GM21717 (cell line): ENCODE results near the gene GRB14.
"Not testable (repeated sequence)": the region's sequence is repeated elsewhere in the genome, so short reads cannot be mapped to it uniquely, and the experiment has no call there.

Experiments used
- ATAC-seq: cut with Tn5 transposase; IDR thresholded peaks from one replicate; pipeline ENCODE4 v1.9.1; 2021; ENCODE audit warnings: mild to moderate bottlenecking, moderate library complexity; ENCODE audit not compliant: unreplicated experiment

GRB14 gene

DNA sequence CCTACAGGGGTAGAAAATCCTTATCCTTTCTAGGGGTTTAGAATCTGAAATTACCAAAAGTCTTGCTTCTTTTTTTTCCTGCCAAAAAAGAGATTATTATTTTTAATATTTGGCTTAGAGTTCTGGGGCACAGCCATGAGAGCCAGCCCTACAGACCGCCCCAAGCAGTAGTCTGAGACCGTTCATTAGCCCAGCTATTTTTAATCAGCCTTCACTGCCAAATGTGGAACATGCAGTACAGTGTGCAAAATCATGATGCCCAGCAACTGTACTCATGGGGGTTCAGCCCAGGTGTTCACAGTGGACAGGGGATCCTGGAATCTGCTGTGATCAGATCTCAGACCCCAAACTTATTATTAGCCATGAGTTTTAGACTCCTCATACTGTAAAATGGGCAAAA lies 60.4 kb downstream of the GRB14 start:
- ATAC-seq, result no peak

DNA sequence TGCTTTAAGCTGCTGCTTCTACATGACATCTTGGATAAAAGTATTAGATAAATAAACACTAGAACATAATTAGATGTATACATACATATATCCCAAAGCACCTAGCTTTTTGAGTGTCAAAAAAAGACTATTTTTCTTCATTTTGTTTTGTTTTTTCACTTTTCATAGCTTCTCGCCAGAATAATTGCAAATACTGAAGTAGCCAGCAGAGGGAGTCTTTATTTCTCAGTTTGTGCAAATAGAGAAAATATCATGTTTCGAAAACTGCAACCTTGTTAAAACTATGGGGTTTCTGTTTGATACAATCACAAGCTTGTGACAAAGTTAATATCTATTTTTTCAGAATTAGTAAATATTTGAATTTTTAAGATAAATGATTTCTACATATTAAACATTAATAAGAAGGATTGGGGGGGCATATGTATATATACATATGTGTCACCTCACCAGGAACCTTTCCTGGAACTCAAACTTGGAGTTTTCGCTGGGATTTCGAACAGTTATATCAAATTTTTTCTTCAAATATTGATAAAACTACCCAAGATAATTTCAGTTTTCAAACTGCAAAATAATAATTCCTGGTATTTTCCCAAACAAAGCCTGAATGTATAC lies 61.0 kb downstream of the GRB14 start:
- ATAC-seq, result no peak

DNA sequence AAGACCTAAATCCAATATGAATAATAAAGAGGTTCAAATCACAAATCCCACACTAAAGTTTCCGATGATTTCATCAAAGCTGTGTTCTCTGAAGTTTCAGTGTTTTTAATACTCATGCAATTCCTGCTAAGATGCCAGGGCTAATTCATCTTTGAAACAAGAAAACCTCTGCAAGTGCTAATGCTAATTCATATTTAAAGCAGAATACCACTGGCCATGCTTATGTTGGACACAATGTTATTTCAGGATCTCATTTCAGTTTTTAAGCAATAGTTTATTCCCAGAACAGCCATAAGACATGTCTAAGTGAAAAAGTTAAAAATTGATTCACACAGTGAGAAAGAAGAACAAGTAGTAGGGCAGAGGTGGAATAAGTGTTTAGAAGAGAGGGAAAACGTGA lies 62.8 kb downstream of the GRB14 start:
- ATAC-seq, result no peak

DNA sequence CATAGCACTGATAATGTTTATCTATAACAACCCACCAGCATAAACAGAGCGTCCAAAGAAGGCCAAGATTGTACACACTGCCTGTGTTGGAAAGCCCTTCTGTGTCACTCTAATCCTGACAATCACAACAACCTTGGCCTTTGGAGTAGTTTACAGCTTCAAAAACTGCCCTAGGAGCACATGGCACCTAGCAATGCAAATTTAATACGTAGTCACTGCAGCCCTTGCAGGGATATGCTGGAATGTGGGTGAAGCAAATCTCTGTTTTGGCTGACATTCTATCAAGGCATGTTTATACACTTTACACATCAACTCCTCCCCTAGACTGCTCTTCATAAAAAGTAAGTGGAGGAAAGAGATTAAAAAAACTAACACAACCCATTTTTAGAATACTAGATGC lies 66.8 kb downstream of the GRB14 start:
- ATAC-seq, result no peak

DNA sequence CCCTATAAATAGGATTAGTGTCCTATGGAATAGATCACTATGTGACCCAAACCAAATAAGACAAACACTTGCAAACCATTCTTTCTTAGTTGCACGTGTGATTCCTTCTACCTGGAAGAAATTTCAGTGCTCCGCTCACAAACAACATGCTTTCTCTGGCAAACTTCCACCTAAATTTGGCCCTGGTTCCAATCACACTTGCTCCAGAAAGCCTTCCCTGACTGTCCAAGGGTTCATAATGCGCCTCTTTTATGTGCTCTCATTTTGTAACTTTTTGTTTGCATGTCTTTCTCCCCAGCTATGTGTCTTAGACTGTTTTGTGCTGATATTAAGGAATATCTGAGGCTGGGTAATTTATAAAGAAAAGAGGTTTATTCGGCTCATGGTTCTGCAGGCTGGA lies 69.8 kb downstream of the GRB14 start:
- ATAC-seq, result no peak

DNA sequence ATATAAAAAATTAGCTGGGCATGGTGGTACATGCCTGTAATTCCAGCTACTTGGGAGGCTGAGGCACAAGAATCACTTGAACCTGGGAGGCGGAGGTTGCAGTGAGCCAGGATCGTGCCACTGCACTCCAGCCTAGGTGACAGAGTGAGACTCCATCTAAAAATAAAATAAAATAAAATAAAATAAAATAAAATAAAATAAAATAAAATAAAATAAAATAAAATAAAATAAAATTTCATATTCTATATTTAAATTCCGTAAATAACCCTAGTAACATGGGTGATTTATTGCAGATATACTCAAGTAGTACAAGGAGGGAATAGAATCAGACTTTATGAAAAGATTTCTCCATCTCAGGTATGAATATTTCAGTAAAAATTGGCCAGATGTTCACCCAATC lies 71.6 kb downstream of the GRB14 start:
- not testable (repeated sequence) for ATAC-seq

DNA sequence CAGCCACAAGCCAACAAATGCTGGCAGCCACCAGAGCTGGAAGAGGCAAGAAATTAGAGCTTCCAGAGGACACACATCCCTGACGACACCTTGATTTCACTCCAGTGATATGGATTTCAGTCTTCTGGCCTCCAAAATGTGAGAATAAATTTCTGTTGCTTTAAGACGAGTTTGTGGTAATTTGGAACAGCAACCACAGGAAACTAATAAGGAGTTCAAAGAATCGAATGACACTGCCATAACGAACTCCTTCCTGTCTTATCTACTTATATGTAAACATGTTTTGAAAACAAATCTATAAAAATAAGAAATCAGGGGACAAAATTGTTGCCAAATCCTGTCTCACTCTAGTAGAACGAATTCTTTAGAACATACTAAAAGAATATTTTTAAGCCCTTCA lies 75.8 kb downstream of the GRB14 start:
- ATAC-seq, result no peak

DNA sequence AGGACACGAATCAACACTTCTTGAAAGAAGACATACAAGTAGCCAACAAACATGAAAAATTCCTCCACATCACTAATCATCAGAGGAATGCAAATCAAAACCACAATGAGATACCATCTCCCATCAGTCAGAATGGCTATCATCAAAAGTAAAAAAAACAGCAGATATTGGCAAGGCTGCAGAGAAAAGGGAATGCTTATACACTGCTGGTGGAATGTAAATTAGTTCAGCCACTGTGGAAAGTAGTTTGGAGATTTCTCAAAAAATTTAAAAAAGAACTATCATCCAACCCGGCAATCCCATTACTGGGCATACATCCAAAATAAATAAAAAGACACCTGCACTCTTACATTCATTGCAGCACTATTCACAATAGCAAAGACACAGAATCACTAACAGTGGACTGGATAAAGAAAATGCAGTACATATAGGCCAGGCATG lies 78.7 kb downstream of the GRB14 start:
- ATAC-seq, result no peak

DNA sequence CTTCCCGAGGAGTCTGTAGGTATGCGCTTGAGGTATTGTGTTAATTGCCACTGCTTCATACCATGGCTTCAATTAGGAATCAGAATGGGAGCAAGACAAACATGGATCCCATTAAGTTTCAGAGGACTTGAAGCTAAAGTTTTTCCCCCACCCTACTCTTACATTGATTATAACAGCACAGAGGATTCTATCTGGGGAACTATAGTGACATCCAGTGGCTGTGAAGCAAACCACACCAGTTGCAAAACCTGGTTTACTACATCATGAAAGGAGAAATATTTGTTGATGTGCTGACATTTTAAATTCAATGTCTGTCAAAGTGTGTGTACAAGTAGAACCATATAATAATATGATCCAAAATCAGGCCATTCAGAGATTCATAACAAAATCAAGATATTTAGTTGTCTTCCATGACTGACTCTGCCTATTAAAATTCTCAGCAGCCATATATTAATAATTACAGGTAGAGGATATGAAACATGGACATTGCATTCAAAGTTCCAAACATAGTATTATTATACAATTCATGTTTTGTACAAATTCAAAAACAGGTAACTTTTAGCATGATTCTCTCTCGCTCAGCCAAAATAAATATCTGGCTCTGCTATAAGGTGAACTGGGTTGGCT lies 82.9 kb downstream of the GRB14 start:
- peak; percentile 83 for ATAC-seq

DNA sequence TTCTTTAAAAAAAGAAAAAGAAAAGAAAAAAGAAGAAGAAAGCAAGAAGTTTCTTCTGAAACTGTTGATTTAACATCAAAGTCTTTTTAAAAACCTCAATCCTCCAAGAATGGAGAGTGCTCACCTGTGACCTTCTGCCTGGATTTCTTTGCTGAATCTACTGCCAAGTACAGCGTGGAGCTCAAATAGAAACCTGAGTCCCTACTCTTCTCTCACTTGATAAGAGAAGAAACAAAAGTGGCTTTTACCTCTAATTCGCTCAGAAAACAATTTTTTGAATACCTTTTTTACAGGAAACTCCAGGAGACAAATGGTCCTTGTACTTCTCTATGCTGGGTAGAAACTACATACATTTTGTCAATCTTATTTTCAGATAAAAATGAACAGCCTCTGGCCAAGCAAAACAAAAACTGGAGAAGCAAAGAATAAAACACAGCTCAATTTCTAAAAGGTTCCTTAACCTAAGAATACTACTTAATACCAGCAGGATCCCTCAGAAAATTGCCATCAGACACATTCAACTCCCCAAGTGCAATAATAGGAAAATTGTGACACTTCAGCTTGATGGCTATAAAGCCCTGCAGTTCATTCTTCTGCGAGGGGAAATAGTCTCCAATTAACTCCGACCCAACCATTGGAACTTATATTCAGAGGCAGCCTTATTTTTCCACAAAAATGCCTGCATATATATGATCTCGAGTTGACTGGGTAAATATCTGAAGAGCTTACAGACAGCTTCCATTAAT lies 85.8 kb downstream of the GRB14 start:
- ATAC-seq, result no peak

DNA sequence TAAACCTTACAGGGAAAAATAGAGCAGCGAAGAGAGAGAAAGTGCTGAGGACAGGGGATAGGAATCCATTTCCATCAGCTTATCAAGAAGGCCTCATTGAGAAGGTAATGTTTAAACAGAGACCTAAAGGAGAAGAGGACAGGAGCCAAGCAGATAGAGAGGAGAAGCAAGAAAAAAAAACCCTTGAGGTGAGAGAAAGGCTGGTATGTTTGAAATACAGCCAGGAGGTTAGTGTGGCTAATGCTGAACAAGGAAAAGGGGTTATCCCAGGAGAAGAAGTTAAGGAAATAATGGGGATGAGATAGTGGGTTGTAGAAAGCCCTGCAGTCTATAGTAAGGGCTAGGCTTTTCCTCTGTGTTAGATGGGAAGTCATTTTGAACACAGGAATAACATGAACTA lies 90.8 kb downstream of the GRB14 start:
- no peak for ATAC-seq

DNA sequence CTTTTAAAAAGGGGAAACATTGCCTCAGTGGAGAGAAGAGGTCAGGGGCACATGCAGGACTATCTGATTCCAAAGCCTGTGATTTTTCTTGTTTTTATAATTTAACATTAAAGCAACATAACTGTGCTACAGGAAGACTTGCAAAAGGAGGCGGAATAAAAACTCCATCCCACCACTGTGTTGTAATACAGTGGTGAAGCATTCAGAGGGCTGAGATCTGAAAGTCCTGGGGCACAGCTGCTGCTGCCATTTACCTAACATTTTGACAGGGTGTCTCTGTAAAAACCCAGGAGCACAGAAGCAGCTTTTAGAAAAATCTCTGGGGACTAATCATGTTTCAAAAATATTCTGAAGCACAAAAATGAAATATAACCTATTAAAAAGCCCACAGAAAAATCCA lies 97.6 kb downstream of the GRB14 start:
- no peak for ATAC-seq

DNA sequence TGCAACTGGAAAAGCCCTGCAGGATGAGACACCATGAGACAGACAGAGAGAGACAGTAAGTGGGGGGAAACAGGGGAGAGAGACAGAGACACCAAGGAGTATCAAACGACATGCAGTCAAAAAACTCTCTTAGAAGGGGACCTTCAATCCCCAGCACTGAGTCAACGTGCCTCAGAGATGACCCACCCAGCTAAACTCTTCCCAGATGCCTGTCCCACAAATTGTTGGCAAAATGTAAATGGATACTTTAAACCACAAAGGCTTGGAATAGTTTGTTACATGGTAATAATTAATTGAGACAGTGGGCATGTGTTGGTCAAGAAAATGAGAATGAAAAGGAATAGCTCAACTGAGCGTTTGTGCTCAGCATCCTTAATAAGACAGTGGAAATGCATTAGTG lies 98.3 kb downstream of the GRB14 start:
- ATAC-seq, result no peak

DNA sequence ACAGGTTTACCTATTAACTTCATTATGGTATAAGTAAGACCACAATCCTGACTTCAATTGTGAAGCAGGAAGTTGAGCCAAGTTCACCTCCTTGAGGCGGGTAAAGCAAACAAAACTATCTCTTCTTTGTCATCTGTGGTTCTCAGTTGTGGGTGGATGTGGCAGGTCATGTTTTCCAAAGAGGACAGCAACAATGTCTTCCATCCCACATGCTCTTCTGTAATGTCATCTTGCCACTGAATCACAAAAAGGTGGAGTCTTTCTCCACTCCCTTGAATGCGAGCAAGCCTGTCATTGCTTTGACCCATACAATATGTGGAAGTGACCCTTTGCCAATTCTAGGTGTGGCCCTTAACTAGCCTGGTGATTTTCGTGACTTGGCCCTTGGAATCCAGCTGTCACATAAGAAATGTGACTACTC lies 98.7 kb downstream of the GRB14 start:
- ATAC-seq, result no peak

DNA sequence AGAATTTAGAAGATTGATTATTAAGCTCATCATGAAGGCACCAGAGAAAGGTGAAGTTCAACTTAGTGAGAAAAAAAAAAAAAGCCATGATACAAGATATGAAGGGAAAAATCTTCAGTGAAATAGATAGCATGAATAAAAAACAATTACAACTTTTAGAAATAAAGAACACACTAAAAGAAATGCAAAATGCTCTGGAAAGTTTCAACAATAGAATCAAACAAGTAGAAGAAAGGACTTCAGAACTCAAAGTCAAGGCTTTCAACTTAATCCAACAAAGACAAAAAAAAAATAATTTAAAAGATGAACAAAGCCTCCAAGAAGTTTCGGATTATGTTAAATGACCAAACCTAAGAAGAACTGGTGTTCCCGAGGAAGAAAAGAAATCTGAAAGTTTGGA lies 105.5 kb downstream of the GRB14 start:
- no peak for ATAC-seq

DNA sequence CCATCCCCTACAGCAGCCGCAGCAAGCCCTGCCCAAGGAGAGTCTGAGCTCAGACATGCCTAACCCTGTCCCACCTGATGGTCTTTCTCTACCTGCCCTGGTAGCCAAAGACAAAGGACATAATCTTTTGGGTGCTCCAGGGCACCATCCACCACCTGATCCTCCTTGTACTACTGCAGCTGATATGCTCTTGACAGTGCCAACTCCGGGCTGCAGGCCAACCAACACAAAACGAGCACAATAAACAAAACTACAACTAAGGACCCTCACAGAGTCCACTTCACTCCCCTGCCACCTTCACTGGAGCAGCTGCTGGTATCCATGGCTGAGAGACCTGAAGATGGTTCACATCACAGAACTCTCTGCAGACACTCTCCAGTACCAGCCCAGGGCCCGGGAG lies 106.3 kb downstream of the GRB14 start:
- ATAC-seq, result no peak

DNA sequence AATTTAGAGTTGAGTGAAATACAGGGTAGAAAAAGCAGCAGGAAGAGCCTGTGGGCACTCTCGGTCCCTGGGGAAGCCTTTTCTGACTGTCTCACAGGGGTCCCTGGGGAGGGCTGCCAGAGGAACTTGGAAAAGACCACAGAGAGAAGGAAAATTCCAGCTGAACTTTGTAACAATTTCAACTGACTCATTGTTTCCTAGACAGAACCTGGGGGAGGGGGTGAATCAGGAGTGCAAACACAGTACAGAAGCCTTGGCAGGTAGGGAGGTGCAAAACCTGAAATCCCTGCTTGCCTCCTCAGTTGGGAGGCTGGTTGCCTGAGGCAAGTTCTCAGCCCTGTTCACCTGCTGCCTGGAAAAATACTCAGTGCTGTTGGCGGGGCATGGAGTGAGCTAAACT lies 106.8 kb downstream of the GRB14 start:
- no peak for ATAC-seq

DNA sequence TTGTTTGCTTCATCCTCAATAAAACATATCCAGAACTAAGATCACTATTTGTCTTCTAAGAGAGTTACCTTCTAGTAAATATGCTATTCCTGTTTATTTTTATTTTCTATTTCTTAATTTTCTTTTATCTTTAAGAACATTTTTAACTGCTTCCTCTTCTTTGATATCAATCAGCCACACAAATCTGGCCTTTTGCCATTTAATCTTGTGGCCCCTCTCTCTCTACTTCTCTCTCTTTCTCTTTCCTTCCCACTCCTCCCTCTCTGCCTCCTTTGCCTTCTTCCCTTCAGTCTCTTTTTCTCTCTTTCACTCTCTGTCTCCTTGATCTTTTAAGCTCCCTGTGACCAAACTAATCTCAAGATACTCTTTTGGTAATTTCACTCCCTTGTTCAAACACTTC lies 108.4 kb downstream of the GRB14 start:
- no peak for ATAC-seq

DNA sequence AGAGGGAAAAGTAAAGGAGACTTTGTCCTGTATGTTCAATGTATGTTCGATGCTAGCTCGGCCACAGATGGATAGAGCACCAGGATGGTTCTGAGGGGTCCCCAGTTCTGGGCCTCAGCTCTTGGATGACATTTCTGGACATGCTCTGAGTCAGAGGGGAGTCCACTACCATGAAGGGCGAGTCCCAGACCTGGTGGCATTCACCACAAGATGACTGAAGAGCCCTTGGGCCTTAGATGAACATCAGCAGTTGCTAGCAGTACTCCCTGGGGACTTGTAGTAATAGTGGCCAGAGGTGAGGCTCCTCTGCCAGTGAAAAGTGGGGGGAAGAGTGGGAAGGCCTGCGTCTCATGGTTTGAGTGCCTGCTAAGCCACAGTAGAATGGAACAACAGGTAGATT lies 109.5 kb downstream of the GRB14 start:
- no peak for ATAC-seq

DNA sequence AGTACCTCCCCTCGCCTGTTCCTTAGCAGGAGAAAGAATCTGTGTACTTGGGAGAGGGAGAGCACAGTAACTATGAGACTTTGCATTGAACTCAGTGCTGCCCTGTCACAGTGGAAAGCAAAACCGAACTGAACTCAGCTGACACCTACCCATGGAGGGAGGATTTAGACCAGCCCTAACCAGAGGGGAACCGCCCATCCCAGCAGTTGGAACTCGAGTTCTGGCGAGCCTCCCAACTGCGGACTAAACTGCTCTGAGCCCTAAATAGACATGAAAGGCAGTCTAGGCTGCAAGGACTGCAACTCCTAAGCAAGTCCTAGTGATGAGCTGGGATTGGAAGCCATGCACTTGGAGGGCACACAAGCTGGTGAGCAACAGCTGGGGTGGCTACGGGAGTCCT lies 110.4 kb downstream of the GRB14 start:
- ATAC-seq, result no peak

DNA sequence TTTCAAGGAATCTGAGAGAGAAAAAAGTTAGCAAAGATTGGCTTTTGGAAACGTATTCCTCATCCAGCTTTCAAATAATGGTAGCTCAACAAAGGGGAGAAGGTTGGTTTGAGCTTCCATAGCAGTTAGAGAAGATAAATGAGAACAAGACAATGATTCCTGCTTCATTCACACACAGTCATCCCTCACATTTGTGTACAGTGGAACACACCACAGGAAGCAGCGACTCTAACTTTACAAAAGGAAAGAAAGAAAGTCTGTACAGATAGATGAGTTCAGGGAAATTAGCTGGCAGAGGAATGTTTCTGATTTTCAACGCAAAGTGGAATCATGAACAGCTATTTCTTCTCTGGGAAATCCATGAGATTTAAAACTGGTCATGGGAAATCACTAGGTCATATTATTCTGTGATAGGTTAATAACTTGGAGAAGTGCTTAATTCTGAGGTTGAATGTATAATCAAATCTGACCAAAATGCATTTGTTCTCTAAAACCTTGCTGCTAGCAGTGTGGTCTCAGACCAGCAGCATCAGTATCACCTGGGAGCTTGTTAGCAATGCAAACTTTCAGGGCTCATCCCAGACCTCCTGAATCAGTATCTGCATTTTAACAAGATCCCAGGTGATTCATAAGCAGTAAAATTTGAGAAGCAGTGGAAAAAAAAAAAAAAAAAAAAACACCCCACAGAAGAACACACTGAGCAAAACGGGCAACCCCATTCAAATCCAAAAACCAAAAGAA lies 112.0 kb downstream of the GRB14 start:
- no peak for ATAC-seq

DNA sequence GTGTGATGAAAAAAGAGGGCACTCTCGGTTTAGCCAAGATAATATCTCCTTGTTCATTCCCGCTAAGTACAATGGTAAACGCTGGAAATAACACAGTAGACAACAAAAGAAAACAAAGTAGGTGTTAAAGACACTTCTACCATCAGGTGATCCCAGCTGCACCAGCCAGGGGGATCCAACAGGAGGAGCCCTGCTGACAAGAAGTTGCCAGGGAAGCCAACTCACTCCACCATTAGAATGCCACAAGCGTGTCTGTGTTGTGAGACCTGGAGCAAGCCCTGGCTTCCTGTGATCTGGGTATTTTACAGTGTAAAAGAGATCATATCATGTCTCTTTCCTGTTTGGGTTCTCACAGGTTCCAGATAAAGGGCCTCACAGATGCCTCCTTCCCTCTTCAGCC lies 117.0 kb downstream of the GRB14 start:
- no peak for ATAC-seq
